Stimulated activated naive CD4-positive, alpha-beta T cell treated with Interleukin-2 at 50 U/mL for 16 hours (primary cell): Measurements from ENCODE around the gene ATPAF1.
"Not testable (repeated sequence)": the region's sequence is repeated elsewhere in the genome, so short reads cannot be mapped to it uniquely, and the experiment has no call there.

Source experiments
- DNase-seq: peaks from one replicate; lab custom pipeline; 2025; lab: John Stamatoyannopoulos, UW

ATPAF1 gene

GRCh38 chr1:46667782-46668760 lies at the start of gene ATPAF1:
Gene ATPAF1, minus strand, starts transcription at chr1:46668364. Its CDS starts 42 bp downstream, at chr1:46668322.
- peak; percentile 50 for DNase-seq

GRCh38 chr1:46717654-46718053 lies 49.5 kb upstream of the ATPAF1 start:
- no peak for DNase-seq

GRCh38 chr1:46714976-46715375 lies 46.8 kb upstream of the ATPAF1 start:
- DNase-seq = no peak

- no peak for DNase-seq
Measured at GRCh38 chr1:46708121-46708520, 40.0 kb upstream of the ATPAF1 start.

GRCh38 chr1:46705408-46705807 lies 37.2 kb upstream of the ATPAF1 start:
- DNase-seq = no peak

GRCh38 chr1:46703927-46704641 lies 35.9 kb upstream of the ATPAF1 start:
- no peak for DNase-seq

GRCh38 chr1:46699666-46700065 lies 31.5 kb upstream of the ATPAF1 start:
- DNase-seq = no peak

- no peak for DNase-seq
Measured at GRCh38 chr1:46697053-46697452, 28.9 kb upstream of the ATPAF1 start.

GRCh38 chr1:46694676-46695075 lies 26.5 kb upstream of the ATPAF1 start:
- DNase-seq = not testable (repeated sequence)

GRCh38 chr1:46692811-46693770 lies 24.9 kb upstream of the ATPAF1 start:
- no peak for DNase-seq

GRCh38 chr1:46691997-46692790 lies 24.0 kb upstream of the ATPAF1 start:
- DNase-seq = no peak

- no peak for DNase-seq
Measured at GRCh38 chr1:46690931-46691421, 22.8 kb upstream of the ATPAF1 start.

GRCh38 chr1:46689897-46690296 lies 21.7 kb upstream of the ATPAF1 start:
- no peak for DNase-seq

- DNase-seq = no peak
Measured at GRCh38 chr1:46689356-46689755, 21.2 kb upstream of the ATPAF1 start.

- no peak for DNase-seq
Measured at GRCh38 chr1:46687921-46688509, 19.9 kb upstream of the ATPAF1 start.

- no peak for DNase-seq
Measured at GRCh38 chr1:46687093-46687659, 19.0 kb upstream of the ATPAF1 start.

- DNase-seq = no peak
Measured at GRCh38 chr1:46686255-46686654, 18.1 kb upstream of the ATPAF1 start.

- no peak for DNase-seq
Measured at GRCh38 chr1:46684670-46685069, 16.5 kb upstream of the ATPAF1 start.

- no peak for DNase-seq
Measured at GRCh38 chr1:46682064-46682463, 13.9 kb upstream of the ATPAF1 start.
